A549 (cell line): Measurements from ENCODE around the gene RORC. TPM values are rescaled to one million over a fixed set of nuclear protein-coding genes. Genes with fewer than 3 reads are reported as not detected.

Source experiments
- ATAC-seq, 2 experiments: fragments of 200-7000 bp in 1 of 2; fragments of >200 bp in 1 of 2; cut with Nextera tagmentation in 1 of 2; cut with Tn5 transposase in 1 of 2; 3 replicates each; pipeline versions ENCODE4 v1.8.0 to v1.9.1; 2018 to 2020; ENCODE audit warnings: mild to moderate bottlenecking in 1 of 2, moderate library complexity in 1 of 2
- CTCF ChIA-PET: fragments of 300-600 bp; sonication (Branson Sonifier 250); formaldehyde crosslinking; extraction: SDS; loops from one replicate; lab custom pipeline; 2021; ENCODE audit warnings: antibody characterized with exemption, inconsistent platforms; lab: Yijun Ruan, JAX
- POLR2A ChIA-PET: fragments of 350-600 bp; formaldehyde crosslinking; extraction: SDS; loops from one replicate; lab custom pipeline; 2021; ENCODE audit warnings: antibody characterized with exemption, inconsistent platforms; lab: Yijun Ruan, JAX
- DNase-seq, 2 experiments: peaks; one replicate each; pipeline versions ENCODE4 v3.0.0 to v3.0.0-alpha.2; 2011 to 2016; ENCODE audit warnings: low read depth in 1 of 2, low spot score in 1 of 2
- FAIRE-seq: peaks from 2 replicates; lab custom pipeline; 2011; peaks lifted over from hg19 to GRCh38; lab: Jason Lieb, UNC
- H3K27ac ChIP-seq, 2 experiments: fragments of >200 bp; sonication (Bioruptor Twin); formaldehyde crosslinking; 3 replicates each; pipeline ENCODE4 v1.5.1; 2016 to 2017
- H3K4me1 ChIP-seq: fragments of >200 bp; sonication (Bioruptor Twin); formaldehyde crosslinking; 3 replicates; pipeline ENCODE4 v1.6.1; 2016
- H3K4me2 ChIP-seq: fragments of >200 bp; sonication (Bioruptor Twin); formaldehyde crosslinking; 3 replicates; pipeline ENCODE4 v1.6.1; 2016
- H3K4me3 ChIP-seq: fragments of >200 bp; sonication (Bioruptor Twin); formaldehyde crosslinking; 3 replicates; pipeline ENCODE4 v1.5.1; 2016
- H3K9me3 ChIP-seq: fragments of >200 bp; sonication (Bioruptor Twin); formaldehyde crosslinking; 3 replicates; pipeline ENCODE4 v1.6.1; 2016
- ATOH8 ChIP-seq: fragments of 250-450 bp; sonication (Bioruptor Pico); IDR thresholded peaks from 2 replicates; pipeline ENCODE4 v1.5.0; 2020; ENCODE audit warnings: low read depth, mild to moderate bottlenecking, moderate library complexity
- CHD2 ChIP-seq: fragments of 150-350 bp; IDR thresholded peaks from 2 replicates; pipeline ENCODE4 v1.6.1; 2014; ENCODE audit warnings: low read length; ENCODE audit not compliant: partially characterized antibody
- CTCF ChIP-seq: fragments of >200 bp; sonication (Bioruptor Twin); formaldehyde crosslinking; IDR thresholded peaks from 3 replicates; pipeline ENCODE4 v1.5.1; 2016
- ELK1 ChIP-seq: fragments of 150-350 bp; IDR thresholded peaks from 2 replicates; pipeline ENCODE4 v1.6.1; 2014; ENCODE audit warnings: low read depth, mild to moderate bottlenecking, low read length
- EP300 ChIP-seq, 2 experiments: fragments of >200 bp; sonication (Bioruptor Twin); formaldehyde crosslinking; IDR thresholded peaks; 2 replicates in 1 of 2; 3 replicates in 1 of 2; pipeline ENCODE4 v1.6.1; 2016 to 2017
- FOXS1 ChIP-seq: fragments of 250-450 bp; sonication (Bioruptor Pico); IDR thresholded peaks from 2 replicates; pipeline ENCODE4 v1.5.0; 2020; ENCODE audit warnings: mild to moderate bottlenecking, moderate library complexity
- GATA3 ChIP-seq: IDR thresholded peaks from 2 replicates; pipeline ENCODE4 v1.6.1; 2012; ENCODE audit warnings: borderline replicate concordance
- HDAC2 ChIP-seq: fragments of 200-600 bp; sonication (generic); IDR thresholded peaks from 2 replicates; pipeline ENCODE4 v1.6.1; 2016
- HOXA7 ChIP-seq: fragments of 250-450 bp; sonication (Bioruptor Pico); IDR thresholded peaks from 2 replicates; pipeline ENCODE4 v1.5.0; 2020; ENCODE audit warnings: mild to moderate bottlenecking, moderate library complexity
- JUNB ChIP-seq: fragments of >200 bp; sonication (Bioruptor Twin); formaldehyde crosslinking; IDR thresholded peaks from 2 replicates; pipeline ENCODE4 v1.6.1; 2016
- MAZ ChIP-seq: fragments of 150-350 bp; IDR thresholded peaks from 2 replicates; pipeline ENCODE4 v1.6.1; 2014; ENCODE audit warnings: antibody characterized with exemption, low read depth, low read length, borderline replicate concordance
- POLR2A ChIP-seq: IDR thresholded peaks from 2 replicates; pipeline ENCODE4 v1.6.1; 2012; ENCODE audit warnings: mild to moderate bottlenecking, low read length
- RFX5 ChIP-seq: fragments of 450-650 bp; IDR thresholded peaks from 2 replicates; pipeline ENCODE4 v1.7.1; 2014; ENCODE audit warnings: antibody characterized with exemption, mild to moderate bottlenecking, moderate library complexity
- SREBF2 ChIP-seq: fragments of 450-650 bp; IDR thresholded peaks from 2 replicates; pipeline ENCODE4 v1.6.1; 2014; ENCODE audit warnings: mild to moderate bottlenecking, moderate library complexity
- TFCP2L1 ChIP-seq: fragments of 250-450 bp; sonication (Bioruptor Pico); IDR thresholded peaks from 2 replicates; pipeline ENCODE4 v1.5.0; 2021; ENCODE audit warnings: mild to moderate bottlenecking
- ZNF302 ChIP-seq: fragments of 250-450 bp; sonication (Bioruptor Pico); IDR thresholded peaks from 2 replicates; pipeline ENCODE4 v1.9.0; 2021; ENCODE audit warnings: inconsistent platforms, mild to moderate bottlenecking, moderate library complexity
- ZSCAN20 ChIP-seq: fragments of 250-450 bp; sonication (Bioruptor Pico); IDR thresholded peaks from 2 replicates; pipeline ENCODE4 v1.8.0; 2022; ENCODE audit warnings: mild to moderate bottlenecking, moderate library complexity
- WGBS: methylation state at CpG from one replicate; pipeline ENCODE4 v1.1.6; 2017; ENCODE audit errors: missing lambda C conversion rate; 5-methylcytosine and 5-hydroxymethylcytosine counted together
- polyA plus RNA-seq, 4 experiments: library from polyadenylated mRNA; depleted of rRNA in 3 of 4; stranded (reverse); fragments of >200 nt; fragmentation: RNase III in 1 of 4; extraction: RNeasy Plus Mini Kit Qiagen cat#74134 plus additional on column Dnase treatment in 1 of 4; gene quantifications; 2 replicates in 3 of 4; 3 replicates in 1 of 4; pipeline ENCODE4 v1.2.3, GENCODE V29; 2011 to 2017

The RORC gene
- polyA plus RNA-seq, 2 of the 4 experiments (the other 2 are of a cell fraction): 0.06 to 0.25 TPM

- DNase-seq: no peak
- POLR2A ChIA-PET: no interaction called here
- H3K4me1 ChIP-seq: peaks cover 20% of the 10 kb centered on the region
- no peaks in the 10 kb centered on the region for H3K9me3 ChIP-seq
- H3K27ac ChIP-seq: no peak overlapping the region
- no peak overlapping the region for H3K4me3 ChIP-seq
- TF ChIP-seq ZSCAN20 (CRISPR knock-in tag) (no peak), EP300 (IDR thresholded peaks at IDR 0.05) (no peak), CTCF (no peak), GATA3 (no peak), ATOH8 (CRISPR knock-in tag) (no peak), SREBF2 (no peak), CHD2 (no peak), HOXA7 (CRISPR knock-in tag) (no peak)
- no peak for ATAC-seq
- no peak for FAIRE-seq
- CTCF ChIA-PET: interaction anchor here (0.6 to 1.4 kb wide), 2 partner anchors 9 to 363 kb away, joined by 5 to 6 read pairs; no protein-coding TSS in a partner anchor
- WGBS: 67% methylated on average over 3 of the region's 9 CpGs
- no peak overlapping the region for H3K4me2 ChIP-seq
These were observed 3.7 kb downstream of the RORC start for GRCh38 chr1:151827853-151828252.

DNA sequence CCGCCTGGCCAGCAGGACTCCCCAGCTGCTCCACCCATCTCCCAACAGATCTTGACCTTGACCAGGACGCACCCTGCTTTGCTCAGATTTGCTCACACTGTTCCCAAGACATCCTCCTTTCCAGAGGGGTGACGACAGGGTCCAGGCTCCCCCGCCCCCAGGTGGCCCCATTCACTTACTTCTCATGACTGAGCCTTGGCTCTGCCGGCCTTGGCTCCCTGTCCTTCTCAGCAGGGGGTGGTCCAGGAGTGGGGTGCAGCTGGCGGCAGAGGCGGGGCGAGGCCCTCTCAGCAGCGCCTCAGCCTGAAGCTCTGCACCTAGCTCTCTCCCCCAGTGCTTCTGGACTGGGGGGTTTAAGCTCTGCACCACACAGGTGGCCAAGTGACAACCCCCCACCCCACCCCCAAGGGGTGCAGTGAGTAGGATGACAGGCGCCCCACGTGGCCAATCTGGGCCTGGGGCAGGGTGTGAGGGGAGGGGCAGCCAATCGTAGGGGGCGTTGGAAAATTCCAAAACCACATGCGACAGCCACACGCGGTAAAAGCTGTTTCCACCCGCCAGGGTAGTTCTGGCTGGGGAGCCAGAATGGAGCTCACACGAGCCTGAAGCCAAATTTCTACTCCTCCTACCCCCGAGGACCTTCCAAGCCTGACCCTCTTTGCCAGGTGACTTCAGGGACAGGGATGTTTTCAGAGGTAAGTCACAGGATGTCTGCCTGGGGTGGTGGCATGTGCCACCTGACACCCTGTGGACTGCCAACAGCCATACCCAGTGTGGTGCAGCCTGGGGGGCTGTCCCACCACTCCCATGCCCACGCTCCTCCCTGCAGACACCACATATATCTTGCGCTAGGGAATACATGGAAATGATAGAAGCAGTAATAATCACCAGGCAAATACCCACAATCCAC lies 5.6 kb downstream of the RORC start:
- no peak overlapping the region for H3K27ac ChIP-seq
- no peak overlapping the region for H3K4me2 ChIP-seq
- no peak for TF ChIP-seq ELK1
- no peak for TF ChIP-seq RFX5
- TF ChIP-seq TFCP2L1 (CRISPR knock-in tag): no peak
- no peak for TF ChIP-seq HDAC2
- no peak for TF ChIP-seq JUNB
- no peak for TF ChIP-seq ZNF302 (CRISPR knock-in tag)
- no peak for TF ChIP-seq SREBF2
- ChIA-PET POLR2A (interaction anchor here (0.6 kb wide), 1 partner anchor 115 kb away, joined by 4 read pairs; no protein-coding TSS in a partner anchor), CTCF (interaction anchor here (1.1 to 8.7 kb wide), 2 partner anchors 11 to 14 kb away, joined by 3 to 77 read pairs; no protein-coding TSS in a partner anchor)
- no peak for DNase-seq
- no peak overlapping the region for H3K4me3 ChIP-seq
- H3K4me1 ChIP-seq: peaks cover 8% of the 10 kb centered on the region
- FAIRE-seq: no peak
- 72% methylated on average over 19 of the region's 21 CpGs for WGBS
- ATAC-seq: no peak
- H3K9me3 ChIP-seq: no peaks in the 10 kb centered on the region

DNA sequence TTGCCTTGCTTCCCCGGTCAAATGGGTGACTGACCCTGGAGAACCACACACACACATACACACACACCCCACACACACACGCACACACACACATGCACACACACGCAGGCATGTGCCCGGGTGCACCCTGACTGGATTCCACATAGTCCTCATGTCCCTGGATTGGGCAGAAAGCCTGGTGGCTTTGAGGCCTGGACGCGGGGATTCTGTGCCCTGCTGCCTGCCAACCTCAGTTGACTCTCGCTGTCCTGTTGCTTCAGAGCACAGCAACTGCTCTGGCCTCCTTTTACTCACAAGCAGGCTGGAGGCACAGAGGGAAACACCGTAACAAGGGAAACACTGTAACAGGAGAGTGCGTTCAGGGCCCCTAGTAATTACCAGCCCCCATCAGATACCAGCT lies 6.4 kb downstream of the RORC start:
- ChIA-PET POLR2A (no interaction called here), CTCF (interaction anchor here (1.1 to 8.7 kb wide), 4 partner anchors 8 to 90 kb away, joined by 3 to 77 read pairs (median 4); no protein-coding TSS in a partner anchor)
- Histone ChIP-seq H3K9me3 (no peaks in the 10 kb centered on the region), H3K4me2 (no peak overlapping the region), H3K4me3 (no peak overlapping the region), H3K27ac (no peak overlapping the region), H3K4me1 (peaks cover 10% of the 10 kb centered on the region)
- ATAC-seq (no peak), DNase-seq (no peak), FAIRE-seq (no peak)
- TF ChIP-seq POLR2A: no peak
- TF ChIP-seq FOXS1: no peak
- no peak for TF ChIP-seq MAZ
- 75% methylated on average over 9 of the region's 9 CpGs for WGBS
